NCI-H82 (cell line): ENCODE measurements around the gene ZEB2.

Experiments
- DNase-seq: peaks from one replicate; lab custom pipeline; 2025; lab: John Stamatoyannopoulos, UW

The ZEB2 gene

GRCh38 chr2:144470816-144471215, 49.1 kb downstream of the ZEB2 start:
- DNase-seq: no peak

GRCh38 chr2:144470334-144470733, 49.6 kb downstream of the ZEB2 start:
- DNase-seq: no peak

GRCh38 chr2:144469798-144470197, 50.1 kb downstream of the ZEB2 start:
- DNase-seq: no peak

GRCh38 chr2:144468823-144469595, 50.9 kb downstream of the ZEB2 start:
- DNase-seq: no peak

- no peak for DNase-seq
Measured at GRCh38 chr2:144467502-144468137, 52.3 kb downstream of the ZEB2 start.

DNA sequence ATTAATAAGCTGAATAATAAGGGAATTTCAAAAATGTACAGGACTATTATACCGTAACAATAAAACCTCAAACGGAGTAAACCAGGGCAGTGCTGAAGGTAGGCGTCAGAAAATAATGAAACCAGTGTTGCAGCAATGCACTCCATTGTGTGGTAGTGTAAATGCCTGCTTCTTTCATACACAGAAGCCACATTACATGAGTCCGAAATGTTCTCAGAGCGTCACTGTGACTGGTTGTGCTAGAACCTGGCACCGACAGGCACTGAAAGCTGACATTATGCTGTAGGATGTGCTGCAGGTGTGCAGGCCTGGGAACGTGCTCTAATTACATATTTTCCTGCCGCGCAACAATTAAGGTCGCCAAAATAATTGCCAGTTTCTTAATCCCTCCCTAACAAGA, 53.3 kb downstream of the ZEB2 start:
- DNase-seq: no peak

DNA sequence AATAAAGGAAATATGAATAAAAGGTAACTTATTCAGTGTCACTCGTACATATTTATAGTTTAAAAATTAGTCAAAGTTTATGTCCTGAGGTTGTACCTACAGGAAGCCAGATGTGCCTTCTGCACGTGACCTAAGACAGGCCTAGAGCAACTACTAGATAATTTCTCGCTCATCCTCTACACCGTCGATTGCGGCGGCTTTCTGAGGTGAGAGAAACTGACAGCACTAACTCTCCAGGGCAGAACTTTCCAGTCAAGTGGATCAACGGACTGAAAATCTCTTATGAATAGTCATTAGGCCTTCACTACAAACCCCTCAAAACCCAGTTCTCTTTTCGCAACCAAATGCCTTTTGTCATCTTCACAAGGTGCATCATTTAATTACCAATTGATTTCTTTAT, 54.2 kb downstream of the ZEB2 start:
- DNase-seq: no peak

GRCh38 chr2:144464730-144465129, 55.2 kb downstream of the ZEB2 start:
- no peak for DNase-seq

DNA sequence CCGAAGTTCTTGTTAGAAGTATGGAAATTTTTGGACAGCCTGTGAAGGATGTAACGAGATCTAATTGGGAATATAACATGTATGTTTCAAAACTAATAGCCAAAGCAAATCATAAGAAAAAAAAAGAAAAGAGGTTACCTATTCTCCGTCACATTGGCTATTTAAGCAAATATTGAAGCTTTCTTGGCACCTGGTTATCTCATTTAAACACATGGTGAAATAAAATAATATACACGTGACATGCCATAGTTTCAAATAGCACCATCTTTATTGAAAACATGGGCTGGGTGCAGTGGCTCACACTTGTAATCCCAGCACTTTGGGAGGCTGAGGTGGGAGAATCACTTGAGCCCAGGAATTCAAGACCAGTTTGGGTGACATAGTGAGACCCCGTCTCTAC, 56.7 kb downstream of the ZEB2 start:
- no peak for DNase-seq

DNA sequence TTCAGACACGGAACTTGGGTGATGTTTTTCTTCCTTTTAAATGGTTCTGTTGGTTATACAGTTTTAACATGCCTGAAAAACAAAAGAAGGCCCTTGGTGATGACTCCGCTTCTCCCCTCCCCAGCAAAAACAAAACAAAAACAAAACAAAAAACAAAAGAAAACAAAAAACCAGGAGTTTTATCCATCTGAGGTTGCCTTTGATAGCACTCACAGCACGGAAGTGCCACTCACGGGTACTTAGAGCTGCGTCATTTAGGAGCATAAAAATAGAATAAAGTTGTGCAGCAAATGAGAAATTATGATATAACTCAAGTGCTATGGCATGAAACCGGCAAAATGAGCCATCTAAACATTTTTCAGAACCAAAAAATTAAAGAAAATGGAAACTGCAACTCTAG, 57.7 kb downstream of the ZEB2 start:
- DNase-seq: no peak

- no peak for DNase-seq
Measured at GRCh38 chr2:144461308-144461766, 58.6 kb downstream of the ZEB2 start.

DNA sequence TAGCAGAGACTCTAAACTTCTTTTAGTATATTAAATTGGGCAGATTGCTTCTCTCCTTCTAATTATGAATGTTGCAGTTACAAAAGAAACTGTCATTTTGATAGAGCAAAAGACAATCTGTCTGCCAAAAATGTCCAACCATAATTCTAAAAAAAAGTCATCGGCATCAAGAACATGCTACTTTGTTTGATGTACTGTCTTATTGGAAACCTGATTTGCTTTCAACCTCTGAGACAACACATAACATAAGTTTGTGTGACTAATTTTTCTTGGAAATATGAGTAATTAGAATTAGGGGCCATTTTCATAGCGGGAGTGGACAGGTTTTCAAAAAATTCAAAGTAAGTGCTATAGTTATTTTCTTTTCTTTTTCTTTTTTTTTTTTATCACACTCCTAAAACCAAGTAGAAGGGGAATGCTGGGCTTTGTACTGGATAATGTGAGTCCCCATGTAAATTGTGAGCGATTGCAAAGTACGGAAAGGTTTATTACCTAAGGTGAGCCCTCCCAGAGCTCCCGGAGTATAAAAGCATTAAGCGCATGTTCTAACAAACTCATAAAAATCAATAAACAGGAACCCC, 59.1 kb downstream of the ZEB2 start:
- no peak for DNase-seq

DNA sequence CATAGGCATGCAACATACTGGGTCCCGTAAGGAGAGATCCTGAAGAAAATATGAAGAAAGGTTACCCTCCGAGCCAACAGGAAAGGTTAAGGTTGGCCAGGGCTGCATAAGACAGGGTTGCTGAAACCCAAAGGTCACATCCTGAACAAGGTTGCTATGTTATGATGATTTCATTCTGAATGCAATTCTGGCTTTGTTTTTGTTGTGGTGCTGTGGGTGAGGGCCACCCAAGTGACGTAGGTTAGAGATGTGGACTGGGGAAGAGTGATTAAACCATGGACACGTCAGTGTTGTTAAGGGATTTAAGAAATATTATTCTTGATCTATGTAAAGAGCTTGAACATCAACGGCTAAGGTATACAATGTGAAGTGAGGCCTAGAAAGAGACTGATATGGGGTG, 60.0 kb downstream of the ZEB2 start:
- DNase-seq: no peak

DNA sequence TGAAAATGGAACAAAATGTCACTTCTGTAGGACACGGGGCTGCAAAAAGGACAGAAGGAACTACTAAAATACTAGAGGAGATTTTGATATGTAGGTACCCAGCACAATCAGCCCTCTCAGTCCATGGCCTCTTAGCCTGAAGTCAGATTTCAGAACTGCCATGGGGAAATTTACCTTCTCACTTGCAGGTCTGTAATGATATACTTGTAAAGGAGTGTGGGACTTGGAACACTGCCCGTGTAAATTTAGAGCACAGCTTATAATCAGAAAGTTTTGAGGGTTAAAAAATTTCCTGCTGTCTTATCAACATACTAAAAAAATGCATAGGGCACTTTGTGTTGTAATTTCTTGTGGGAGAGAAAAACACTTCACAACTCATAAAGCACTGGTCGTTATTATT, 60.6 kb downstream of the ZEB2 start:
- no peak for DNase-seq

DNA sequence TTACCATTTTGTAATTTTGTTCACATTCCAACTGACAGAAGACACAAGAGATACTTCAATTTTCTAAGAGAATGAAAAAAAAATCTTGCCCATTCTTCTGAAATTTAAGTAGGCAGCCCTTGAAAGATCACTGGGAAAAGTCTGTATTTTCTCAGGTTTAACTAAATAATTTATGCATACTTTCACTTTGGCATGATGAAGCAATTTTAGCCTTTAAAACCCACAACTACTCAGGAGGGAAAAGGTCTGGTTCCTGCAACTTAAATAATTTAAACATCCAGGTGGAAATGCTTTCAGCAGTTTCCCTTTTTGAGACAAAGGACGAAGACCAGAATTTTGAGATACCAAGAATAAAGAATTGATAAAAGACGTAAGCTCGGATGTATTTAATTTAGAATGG, 61.4 kb downstream of the ZEB2 start:
- DNase-seq: no peak

DNA sequence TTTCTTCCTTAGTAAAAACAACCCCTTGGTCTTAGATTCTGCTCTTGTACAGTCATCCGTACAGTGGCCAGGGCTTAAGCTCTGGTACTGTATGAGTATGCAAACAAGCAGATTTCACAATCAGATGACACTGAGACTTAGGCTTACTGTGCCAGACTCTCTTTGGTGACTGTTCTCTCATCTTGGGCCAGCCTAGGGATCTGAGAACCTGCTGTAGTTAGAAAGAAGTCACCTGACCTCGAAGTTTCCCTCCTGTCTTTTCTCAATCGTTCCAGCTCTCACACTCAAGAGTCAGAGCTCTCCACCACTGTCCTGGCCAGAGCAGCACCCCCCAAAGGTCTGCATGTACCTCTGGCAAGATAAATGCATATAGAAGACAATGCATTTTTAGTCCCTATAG, 63.2 kb downstream of the ZEB2 start:
- peak; percentile 55 for DNase-seq

GRCh38 chr2:144455987-144456386, 63.9 kb downstream of the ZEB2 start:
- no peak for DNase-seq

DNA sequence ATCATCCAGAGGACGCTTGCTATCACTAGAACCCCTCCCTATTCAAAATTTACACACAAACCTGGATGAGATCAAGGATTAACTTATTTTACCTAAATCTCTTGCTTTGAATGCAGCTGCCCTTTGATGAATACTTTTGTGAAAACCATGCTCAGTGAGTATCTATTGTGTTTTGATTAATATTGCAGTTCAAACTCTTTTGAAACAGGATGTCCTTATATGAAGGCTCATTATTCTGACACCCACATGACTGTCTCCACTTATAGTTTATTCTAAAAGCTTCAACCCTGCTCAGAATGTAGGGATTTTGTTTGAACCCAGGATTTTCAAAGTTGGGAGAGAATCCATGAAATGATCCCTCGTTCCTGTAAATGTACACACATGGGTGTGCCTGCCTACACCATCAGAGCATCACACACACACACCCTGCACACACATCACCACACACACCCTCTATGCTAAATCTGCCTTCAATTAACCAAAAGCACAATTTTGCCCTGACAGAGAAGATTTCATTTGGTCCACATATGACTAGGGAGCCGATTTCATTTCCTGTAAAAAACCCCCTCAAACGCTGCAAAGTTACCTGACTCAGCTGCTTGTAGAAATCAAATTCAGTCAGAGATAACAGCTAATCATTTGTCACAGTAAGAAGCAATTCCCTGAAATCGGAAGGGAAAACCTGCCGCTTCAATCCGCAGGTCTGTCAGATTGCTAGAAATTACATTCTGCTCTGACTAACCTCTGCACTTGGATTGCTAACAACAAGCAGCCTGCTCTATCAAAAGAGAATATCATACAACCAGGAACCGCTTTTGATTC, 65.2 kb downstream of the ZEB2 start:
- no peak for DNase-seq

- peak; percentile 75 for DNase-seq
Measured at GRCh38 chr2:144453486-144454158, 66.3 kb downstream of the ZEB2 start.

DNA sequence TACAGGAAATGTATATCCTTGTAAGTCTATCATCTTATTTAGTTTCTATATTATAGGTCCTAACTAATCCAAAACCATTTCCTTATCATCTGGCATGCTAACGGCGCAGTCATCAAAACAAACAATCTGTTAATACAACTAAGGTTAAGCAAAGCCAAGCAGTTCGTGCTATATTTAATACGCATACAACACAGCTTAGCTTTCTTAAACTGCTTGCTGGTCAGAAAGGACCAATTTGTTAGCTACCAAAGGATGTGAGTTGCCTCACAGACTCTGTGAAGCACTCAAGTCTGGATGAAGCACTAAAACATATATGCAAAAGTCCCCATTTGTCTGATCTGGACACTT, 67.0 kb downstream of the ZEB2 start:
- DNase-seq: peak; percentile 61

DNA sequence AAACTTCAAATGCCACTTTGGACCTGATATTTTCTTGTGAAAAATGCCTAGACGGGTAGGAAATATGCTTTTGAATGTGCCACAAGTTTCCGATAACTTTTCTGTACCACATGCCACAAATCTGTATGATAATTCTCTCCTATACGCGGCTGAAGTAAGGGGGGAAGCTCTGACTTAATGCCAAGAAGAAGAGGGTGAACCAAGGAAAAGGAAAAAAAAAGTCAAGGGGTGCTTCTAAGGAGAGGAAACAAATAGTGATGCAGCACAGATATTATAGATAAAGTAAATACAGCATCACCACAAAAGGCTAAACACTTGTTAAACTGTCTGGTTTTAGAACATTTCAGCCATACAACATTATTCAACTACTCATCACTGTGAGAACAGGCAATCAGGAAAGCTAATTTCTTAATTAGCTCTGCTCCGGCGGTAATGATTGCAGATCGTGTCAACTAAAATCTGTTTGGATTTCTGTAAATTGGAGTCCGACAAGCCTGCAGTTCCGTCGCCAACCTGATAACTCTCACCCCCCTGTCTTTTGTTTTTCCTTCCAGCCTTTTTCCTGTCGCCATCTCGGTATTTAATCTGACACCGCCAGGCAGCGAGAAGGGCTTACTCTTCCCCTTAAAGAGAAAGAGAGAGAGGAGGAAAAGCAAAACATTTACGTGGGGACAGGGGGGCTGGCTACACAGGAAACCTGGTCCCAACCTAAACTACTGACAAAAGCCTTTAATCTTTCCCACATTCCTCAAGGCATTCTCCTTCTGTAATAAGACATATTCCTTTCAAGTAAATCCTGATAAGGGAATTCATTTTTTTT, 67.5 kb downstream of the ZEB2 start:
- peak; percentile 83 for DNase-seq
